H1 (cell line): Measurements from ENCODE around the gene SPAG16. TPM values are rescaled to one million over a fixed set of nuclear protein-coding genes. Genes with fewer than 3 reads are reported as not detected.

Source experiments
- CTCF ChIA-PET: fragments of 300-600 bp; sonication (Branson Sonifier 250); formaldehyde crosslinking; loops from one replicate; lab custom pipeline; 2021; ENCODE audit not compliant: partially characterized antibody; lab: Charles Lee
- POLR2A ChIA-PET: fragments of 300-600 bp; sonication (Branson Sonifier 250); formaldehyde crosslinking; loops from one replicate; lab custom pipeline; 2021; ENCODE audit warnings: inconsistent platforms; ENCODE audit not compliant: partially characterized antibody; lab: Charles Lee
- DNase-seq, 2 experiments: peaks; one replicate each; pipeline versions ENCODE4 v3.0.0 to v3.0.0-alpha.2; 2010 to 2022; ENCODE audit warnings: low spot score in 2 of 2, low read depth in 1 of 2, mixed read lengths in 1 of 2
- FAIRE-seq: peaks from 2 replicates; lab custom pipeline; 2011; peaks lifted over from hg19 to GRCh38; lab: Jason Lieb, UNC
- H2AFZ ChIP-seq: 2 replicates; pipeline ENCODE4 v1.8.1; 2012; ENCODE audit warnings: low read length, inconsistent platforms
- H2AK5ac ChIP-seq: 2 replicates; pipeline ENCODE4 v1.6.1; 2013; ENCODE audit warnings: low read depth, low read length
- H2BK120ac ChIP-seq: replicated peaks from 2 replicates; pipeline ENCODE3; 2013; ENCODE audit warnings: low read depth, low read length, inconsistent platforms
- H2BK12ac ChIP-seq: 2 replicates; pipeline ENCODE4 v1.6.1; 2013; ENCODE audit warnings: low read depth, low read length
- H2BK15ac ChIP-seq: 2 replicates; pipeline ENCODE4 v1.6.1; 2013; ENCODE audit warnings: low read length
- H2BK20ac ChIP-seq: 2 replicates; pipeline ENCODE4 v1.6.1; 2013; ENCODE audit warnings: low read length
- H2BK5ac ChIP-seq: 2 replicates; pipeline ENCODE4 v1.6.1; 2013; ENCODE audit warnings: low read depth, low read length
- H3K14ac ChIP-seq: 2 replicates; pipeline ENCODE4 v1.6.1; 2013; ENCODE audit warnings: inconsistent platforms; ENCODE audit not compliant: insufficient read length
- H3K18ac ChIP-seq: 2 replicates; pipeline ENCODE4 v1.6.1; 2013; ENCODE audit warnings: low read length; ENCODE audit errors: extremely low read depth
- H3K23ac ChIP-seq: 2 replicates; pipeline ENCODE4 v1.6.1; 2013; ENCODE audit warnings: inconsistent platforms; ENCODE audit not compliant: insufficient read length
- H3K23me2 ChIP-seq: 2 replicates; pipeline ENCODE4 v1.6.1; 2013; ENCODE audit warnings: low read depth, low read length
- H3K27ac ChIP-seq: 2 replicates; pipeline ENCODE4 v1.6.1; 2011; ENCODE audit warnings: low read depth, low read length, inconsistent platforms
- H3K27me3 ChIP-seq, 4 experiments: replicated peaks in 1 of 4; 1 replicate in 1 of 4; 2 replicates in 3 of 4; pipeline versions ENCODE4 v1.6.1 to v1.8.1; 2011 to 2013; ENCODE audit warnings: low read length in 3 of 4, mild to moderate bottlenecking in 3 of 4, inconsistent platforms in 2 of 4, mixed read lengths in 2 of 4, moderate library complexity in 1 of 4; ENCODE audit not compliant: control insufficient read depth in 3 of 4, insufficient read depth in 3 of 4; ENCODE audit errors: extremely low read depth in 1 of 4
- H3K36me3 ChIP-seq, 4 experiments: 2 replicates each; pipeline versions ENCODE4 v1.6.1 to v1.8.1; 2011 to 2013; ENCODE audit warnings: mild to moderate bottlenecking in 4 of 4, low read length in 3 of 4, moderate library complexity in 2 of 4, control low read depth in 1 of 4, inconsistent platforms in 1 of 4; ENCODE audit not compliant: insufficient read depth in 4 of 4, control insufficient read depth in 2 of 4
- H3K4ac ChIP-seq: replicated peaks from 2 replicates; pipeline ENCODE3; 2013; ENCODE audit warnings: low read length, low read depth, mixed read lengths, inconsistent platforms; ENCODE audit not compliant: insufficient read length
- H3K4me1 ChIP-seq, 4 experiments: replicated peaks in 1 of 4; 1 replicate in 1 of 4; 2 replicates in 3 of 4; pipeline versions ENCODE4 v1.6.1 to v1.8.1; 2011 to 2013; ENCODE audit warnings: low read length in 3 of 4, inconsistent platforms in 2 of 4, mixed read lengths in 1 of 4; ENCODE audit not compliant: insufficient read depth in 4 of 4, control insufficient read depth in 3 of 4
- H3K4me2 ChIP-seq, 2 experiments: 2 replicates each; pipeline versions ENCODE4 v1.6.1 to v1.8.1; 2011 to 2013; ENCODE audit warnings: low read depth in 2 of 2, low read length in 2 of 2, control low read depth in 1 of 2, inconsistent platforms in 1 of 2, mild to moderate bottlenecking in 1 of 2; ENCODE audit not compliant: insufficient read depth in 1 of 2
- H3K4me3 ChIP-seq, 4 experiments: fragments of 200-600, 300-600 bp in 1 of 4; sonication (generic), shearing (Covaris generic), sonication (Bioruptor Twin) in 1 of 4; 2 replicates each; pipeline versions ENCODE4 v1.5.1 to v1.8.1; 2011 to 2016; ENCODE audit warnings: low read length in 4 of 4, low read depth in 3 of 4, control low read depth in 2 of 4, inconsistent platforms in 2 of 4, mild to moderate bottlenecking in 2 of 4, mixed read lengths in 1 of 4, moderate library complexity in 1 of 4; ENCODE audit not compliant: insufficient read depth in 2 of 4; ENCODE audit errors: extremely low read depth in 1 of 4
- H3K56ac ChIP-seq: replicated peaks from 2 replicates; pipeline ENCODE3; 2013; ENCODE audit warnings: low read depth, mild to moderate bottlenecking, mixed read lengths, low read length, inconsistent platforms; ENCODE audit not compliant: insufficient read length
- H3K79me1 ChIP-seq: 2 replicates; pipeline ENCODE4 v1.6.1; 2013; ENCODE audit warnings: low read depth, low read length, control low read depth
- H3K79me2 ChIP-seq, 2 experiments: 2 replicates each; pipeline versions ENCODE4 v1.6.1 to v1.8.1; 2012 to 2013; ENCODE audit warnings: low read length in 2 of 2, mild to moderate bottlenecking in 2 of 2, inconsistent platforms in 1 of 2; ENCODE audit not compliant: insufficient read depth in 2 of 2, control insufficient read depth in 1 of 2
- H3K9ac ChIP-seq, 4 experiments: replicated peaks in 1 of 4; 1 replicate in 1 of 4; 2 replicates in 3 of 4; pipeline versions ENCODE4 v1.6.1 to v1.8.1; 2011 to 2013; ENCODE audit warnings: low read depth in 3 of 4, low read length in 3 of 4, control low read depth in 2 of 4, mild to moderate bottlenecking in 2 of 4, moderate library complexity in 2 of 4, inconsistent platforms in 1 of 4; ENCODE audit errors: extremely low read depth in 1 of 4
- H3K9me3 ChIP-seq, 2 experiments: 2 replicates each; pipeline versions ENCODE4 v1.6.1 to v1.8.1; 2012 to 2013; ENCODE audit warnings: mild to moderate bottlenecking in 2 of 2, moderate library complexity in 2 of 2, control low read depth in 1 of 2, inconsistent platforms in 1 of 2, low read depth in 1 of 2, low read length in 1 of 2, mixed read lengths in 1 of 2; ENCODE audit not compliant: insufficient read depth in 2 of 2
- H4K20me1 ChIP-seq, 2 experiments: replicated peaks in 1 of 2; 2 replicates each; pipeline versions ENCODE3 to v1.8.1; 2011 to 2013; ENCODE audit warnings: inconsistent platforms in 2 of 2, low read length in 2 of 2, mild to moderate bottlenecking in 1 of 2; ENCODE audit not compliant: insufficient read depth in 2 of 2, control insufficient read depth in 1 of 2
- H4K5ac ChIP-seq: 2 replicates; pipeline ENCODE4 v1.6.1; 2013; ENCODE audit warnings: low read length, low read depth, mixed read lengths, inconsistent platforms; ENCODE audit not compliant: insufficient read length
- H4K8ac ChIP-seq: 2 replicates; pipeline ENCODE4 v1.8.0; 2013; ENCODE audit warnings: mild to moderate bottlenecking, moderate library complexity, low read length, inconsistent platforms; ENCODE audit not compliant: insufficient read depth; ENCODE audit errors: extremely low read depth
- H4K91ac ChIP-seq: replicated peaks from 2 replicates; pipeline ENCODE3; 2013; ENCODE audit warnings: low read length, mixed read lengths, inconsistent platforms; ENCODE audit not compliant: insufficient read length
- ASH2L ChIP-seq: fragments of 200-600, 300-600 bp; sonication (generic); IDR thresholded peaks from one replicate; pipeline ENCODE4 v1.7.1; 2017; ENCODE audit warnings: low read length
- BACH1 ChIP-seq: IDR thresholded peaks from 2 replicates; pipeline ENCODE4 v1.6.1; 2012; ENCODE audit warnings: low read length, improper control_type of control experiment
- CBX5 ChIP-seq: fragments of 300-800, 300-1000 bp; sonication (generic); IDR thresholded peaks from 2 replicates; pipeline ENCODE4 v1.7.1; 2016; ENCODE audit warnings: antibody characterized with exemption, low read length, low read depth
- EGR1 ChIP-seq: IDR thresholded peaks from 2 replicates; pipeline ENCODE4 v1.6.1; 2011; ENCODE audit warnings: low read depth, low read length, borderline replicate concordance
- EZH2 ChIP-seq: fragments of 200-600 bp; sonication (generic); IDR thresholded peaks from 2 replicates; pipeline ENCODE4 v1.7.1; 2012; ENCODE audit warnings: low read depth, mild to moderate bottlenecking, moderate library complexity, low read length, inconsistent platforms; ENCODE audit not compliant: severe bottlenecking
- HDAC2 ChIP-seq, 2 experiments: fragments of 300-600 bp in 1 of 2; sonication (generic) in 1 of 2; IDR thresholded peaks; 2 replicates each; pipeline ENCODE4 v1.6.1; 2011 to 2012; ENCODE audit warnings: low read depth in 2 of 2, low read length in 2 of 2, mild to moderate bottlenecking in 2 of 2, moderate library complexity in 2 of 2, borderline replicate concordance in 1 of 2, inconsistent platforms in 1 of 2
- MAX ChIP-seq: IDR thresholded peaks from 2 replicates; pipeline ENCODE4 v1.6.1; 2012; ENCODE audit warnings: inconsistent platforms
- PHF8 ChIP-seq: fragments of 200-600 bp; sonication (generic); conservative IDR thresholded peaks from 2 replicates; pipeline ENCODE4 v1.7.1; 2012; ENCODE audit warnings: low read depth, mild to moderate bottlenecking, inconsistent platforms, low read length, moderate library complexity
- RBBP5 ChIP-seq: IDR thresholded peaks from 2 replicates; pipeline ENCODE4 v1.7.1; 2012; ENCODE audit warnings: low read depth, mild to moderate bottlenecking, inconsistent platforms, low read length, moderate library complexity, borderline replicate concordance
- SIN3A ChIP-seq, 2 experiments: IDR thresholded peaks in 1 of 2; conservative IDR thresholded peaks in 1 of 2; 2 replicates each; pipeline ENCODE4 v1.6.1; 2011 to 2012; ENCODE audit warnings: low read length in 2 of 2, improper control_type of control experiment in 1 of 2, low read depth in 1 of 2, mild to moderate bottlenecking in 1 of 2
- TAF1 ChIP-seq: IDR thresholded peaks from 2 replicates; pipeline ENCODE4 v1.6.1; 2011; ENCODE audit warnings: mild to moderate bottlenecking, low read depth, low read length
- TAF7 ChIP-seq: optimal IDR thresholded peaks from 2 replicates; pipeline ENCODE3; 2011; ENCODE audit warnings: low read depth, mild to moderate bottlenecking, inconsistent platforms, low read length, moderate library complexity, borderline replicate concordance
- whole genome bisulfite sequencing, 2 experiments: shearing (Covaris generic) in 1 of 2; methylation state at CpG; one replicate each; pipeline versions ENCODE4 v1.1.6 to v1.1.7; 2013 to 2015; ENCODE audit warnings: low lambda C conversion rate in 2 of 2, mixed read lengths in 2 of 2, inconsistent platforms in 1 of 2, low coverage in 1 of 2, missing lambda C conversion rate in 1 of 2; ENCODE audit not compliant: insufficient replicate concordance in 2 of 2, insufficient coverage in 1 of 2, insufficient read length in 1 of 2; ENCODE audit errors: extremely low coverage in 1 of 2, missing lambda C conversion rate in 1 of 2; 5-methylcytosine and 5-hydroxymethylcytosine counted together
- polyA plus RNA-seq, 7 experiments: library from polyadenylated mRNA; depleted of rRNA in 3 of 7; stranded (reverse) in 5 of 7; unstranded in 2 of 7; fragments of >200 nt in 5 of 7; fragments of 200-250 nt in 2 of 7; gene quantifications; 1 replicate in 5 of 7; 2 replicates in 1 of 7; 4 replicates in 1 of 7; pipeline versions ENCODE4 v1.2.1 to v1.2.3, GENCODE V29; 2011 to 2013; ENCODE audit warnings: missing spikeins in 2 of 7, mixed read lengths in 2 of 7
- total RNA-seq: library from RNA; stranded (reverse); fragmentation: NEBNext Ultra II Directional; extraction: Animal tissue kit (Norgen Biotek cat#: 25700); gene quantifications from 2 replicates; pipeline ENCODE4 v1.2.1, GENCODE V29; 2021

SPAG16 gene
- total and polyA plus RNA-seq, 2 of the 8 experiments (the other 6 are each of a cell fraction or from before 2014, with no cell fraction given), result 6.0 to 14.9 TPM

DNA sequence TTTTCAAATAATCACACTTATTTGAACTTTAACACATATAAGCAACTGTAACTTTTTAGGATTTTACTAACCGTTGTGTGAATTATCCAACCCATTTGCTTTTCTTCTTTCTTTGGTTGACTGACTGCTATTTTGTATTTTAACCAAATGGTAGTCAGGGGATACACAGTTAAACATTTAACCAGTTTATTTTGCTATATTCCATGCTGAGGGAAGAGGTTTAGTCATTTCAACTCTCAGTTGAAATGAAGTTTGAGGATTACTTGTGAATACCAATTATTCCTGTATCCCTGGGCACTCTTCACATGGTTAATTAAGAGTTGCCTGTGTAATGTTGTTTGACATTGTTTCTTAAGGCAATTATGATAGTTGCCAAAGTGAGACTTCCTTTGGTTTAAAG is 1.9 kb downstream of the SPAG16 start:
- Histone ChIP-seq H4K20me1 (no peaks in the 10 kb centered on the region), H3K27ac (no peak overlapping the region), H3K4me1 (peaks cover 4 to 5% (median 4%) of the 10 kb centered on the region in 4 experiments; a peak in 2 of 7 replicates), H3K23ac (no peak overlapping the region), H3K9ac (no peak overlapping the region), H3K9me3 (no peaks in the 10 kb centered on the region), H3K56ac (no peak overlapping the region), H3K18ac (no peak overlapping the region), H3K4ac (no peak overlapping the region), H2BK12ac (no peak overlapping the region), H3K14ac (no peak overlapping the region), H2AFZ (no peak overlapping the region), H2BK20ac (no peak overlapping the region), H3K79me2 (no peaks in the 10 kb centered on the region), H2BK5ac (no peak overlapping the region), H4K5ac (no peak overlapping the region), H2BK120ac (no peak overlapping the region), H3K4me2 (no peak overlapping the region), H3K27me3 (no peaks in the 10 kb centered on the region), H2AK5ac (no peak overlapping the region), H4K91ac (no peak overlapping the region), H3K79me1 (no peaks in the 10 kb centered on the region; the same call in 1 of the 2 replicates), H3K4me3 (no peak overlapping the region), H4K8ac (no peak overlapping the region), H3K23me2 (no peaks in the 10 kb centered on the region), H2BK15ac (no peak overlapping the region), H3K36me3 (no peaks in the 10 kb centered on the region; a peak in 1 of 8 replicates)
- POLR2A ChIA-PET, result no interaction called here
- FAIRE-seq (no peak), DNase-seq (no peak)
- CTCF ChIA-PET, result interaction anchor here (1.9 kb wide), 1 partner anchor 35 kb away, joined by 4 read pairs; no protein-coding TSS in a partner anchor
- WGBS, 2 experiments, result 93% methylated on average over 1 of the region's 1 CpG; no CpG with 5 or more reads in 1 of the 2 experiments
- no peak for TF ChIP-seq CBX5
- TF ChIP-seq TAF7, result no peak
- no peak for TF ChIP-seq ASH2L
- TF ChIP-seq PHF8, result no peak
- TF ChIP-seq MAX, result no peak
- no peak for TF ChIP-seq TAF1
- no peak for TF ChIP-seq RBBP5
- TF ChIP-seq HDAC2 (IDR thresholded peaks at IDR 0.05; ENCODE audit: borderline replicate concordance in 1 of 2, low read depth in 2 of 2, low read length in 2 of 2), result no peak
- TF ChIP-seq EGR1, result no peak
- TF ChIP-seq BACH1, result no peak
- no peak for TF ChIP-seq EZH2
- TF ChIP-seq SIN3A (conservative IDR thresholded peaks at IDR 0.05 in 1 of 2, IDR thresholded peaks at IDR 0.05 in 1 of 2; ENCODE audit: low read depth in 1 of 2, low read length in 2 of 2), result no peak
